ENCODE results near the gene KIAA1217.

Gene KIAA1217

DNA sequence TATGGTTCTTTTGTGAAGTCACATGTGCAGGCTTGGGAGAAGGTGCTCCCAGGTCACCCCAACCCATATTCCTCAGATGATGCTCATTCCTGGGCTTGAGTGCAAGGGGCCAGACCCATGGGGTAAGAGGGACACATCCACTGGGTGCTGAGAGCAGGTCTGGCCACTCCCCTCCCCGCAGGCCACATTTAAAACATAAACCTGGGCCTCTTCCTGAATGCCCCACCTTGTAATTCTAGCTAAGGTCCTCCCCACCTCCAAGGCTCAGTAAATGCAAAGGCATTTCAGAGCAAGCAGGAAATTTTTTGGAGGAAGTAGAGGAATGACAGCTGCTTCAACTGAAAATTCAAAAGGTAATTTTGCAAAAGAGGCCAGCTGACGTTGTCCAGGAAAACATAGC, 342.2 kb downstream of the KIAA1217 start:
- Histone ChIP-seq H3K9me2 (replicated peaks; ENCODE audit: low read depth, low read length) (no peaks in the 10 kb centered on the region), H3F3A (ENCODE audit: low read depth) (no peaks in the 10 kb centered on the region), H2AFZ (ENCODE audit: low read length) (no peak overlapping the region), H4K20me1 (ENCODE audit: insufficient read depth, low read length, poor library complexity, severe bottlenecking) (no peaks in the 10 kb centered on the region), H3K9me3 (ENCODE audit: insufficient read depth, low read depth, low read length) (no peaks in the 10 kb centered on the region), H3K27me3 (ENCODE audit: insufficient read depth, low read length, poor library complexity, severe bottlenecking) (no peaks in the 10 kb centered on the region), H3K4me2 (ENCODE audit: low read depth, low read length, poor library complexity, severe bottlenecking) (no peak overlapping the region), H3K36me3 (ENCODE audit: insufficient read depth, low read length) (no peaks in the 10 kb centered on the region), H3K9ac (ENCODE audit: low read depth, low read length, poor library complexity, severe bottlenecking) (no peak overlapping the region), H3K4me3 (ENCODE audit: low read length, poor library complexity, severe bottlenecking) (no peak overlapping the region), H3K4me1 (ENCODE audit: insufficient read depth, low read length, poor library complexity, severe bottlenecking) (peaks cover 3% of the 10 kb centered on the region), H3K79me2 (ENCODE audit: insufficient read depth, low read length) (no peaks in the 10 kb centered on the region)
- TF ChIP-seq, protein P1, sequence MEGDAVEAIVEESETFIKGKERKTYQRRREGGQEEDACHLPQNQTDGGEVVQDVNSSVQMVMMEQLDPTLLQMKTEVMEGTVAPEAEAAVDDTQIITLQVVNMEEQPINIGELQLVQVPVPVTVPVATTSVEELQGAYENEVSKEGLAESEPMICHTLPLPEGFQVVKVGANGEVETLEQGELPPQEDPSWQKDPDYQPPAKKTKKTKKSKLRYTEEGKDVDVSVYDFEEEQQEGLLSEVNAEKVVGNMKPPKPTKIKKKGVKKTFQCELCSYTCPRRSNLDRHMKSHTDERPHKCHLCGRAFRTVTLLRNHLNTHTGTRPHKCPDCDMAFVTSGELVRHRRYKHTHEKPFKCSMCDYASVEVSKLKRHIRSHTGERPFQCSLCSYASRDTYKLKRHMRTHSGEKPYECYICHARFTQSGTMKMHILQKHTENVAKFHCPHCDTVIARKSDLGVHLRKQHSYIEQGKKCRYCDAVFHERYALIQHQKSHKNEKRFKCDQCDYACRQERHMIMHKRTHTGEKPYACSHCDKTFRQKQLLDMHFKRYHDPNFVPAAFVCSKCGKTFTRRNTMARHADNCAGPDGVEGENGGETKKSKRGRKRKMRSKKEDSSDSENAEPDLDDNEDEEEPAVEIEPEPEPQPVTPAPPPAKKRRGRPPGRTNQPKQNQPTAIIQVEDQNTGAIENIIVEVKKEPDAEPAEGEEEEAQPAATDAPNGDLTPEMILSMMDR (conservative IDR thresholded peaks at IDR 0.05; ENCODE audit: low read length) = no peak
- no peak for TF ChIP-seq EZH2phosphoT487 (IDR thresholded peaks at IDR 0.05; ENCODE audit: borderline replicate concordance)

DNA sequence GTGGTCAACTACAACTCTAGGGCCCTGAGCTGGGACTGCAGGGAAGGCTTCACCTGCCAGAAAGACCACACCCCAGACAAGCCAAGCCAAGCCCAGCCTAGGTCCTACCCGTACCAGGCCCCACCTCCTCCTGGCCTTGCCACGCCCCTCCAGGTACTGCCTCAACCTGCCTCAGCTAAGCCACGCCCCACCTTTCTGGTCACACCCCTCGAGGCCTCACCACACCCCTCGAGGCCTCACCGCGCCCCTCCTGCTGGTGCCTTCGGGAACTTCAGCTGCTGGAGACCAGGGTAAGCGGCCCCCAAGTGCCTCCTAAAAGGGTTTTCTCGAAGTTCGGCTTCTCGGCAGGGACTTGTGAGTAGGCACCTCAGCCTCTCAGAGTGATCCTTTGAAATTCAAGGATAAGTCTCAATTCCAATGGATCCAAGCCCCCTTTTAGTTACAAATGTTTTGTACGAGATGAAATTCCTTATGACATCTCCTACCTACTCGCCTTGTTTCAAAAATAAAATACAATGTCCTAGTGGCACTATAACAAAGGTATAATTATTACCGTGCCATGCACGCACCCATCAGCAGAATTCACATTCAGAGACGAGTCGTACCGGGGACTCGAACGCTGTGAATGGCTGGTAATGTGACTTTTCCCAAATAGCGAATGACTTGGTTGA, 343.5 kb downstream of the KIAA1217 start:
- no peaks in the 10 kb centered on the region for H3K79me2 ChIP-seq (ENCODE audit: insufficient read depth, low read length)
- no peak overlapping the region for H3K4me3 ChIP-seq (ENCODE audit: low read length, poor library complexity, severe bottlenecking)
- no peaks in the 10 kb centered on the region for H3K36me3 ChIP-seq (ENCODE audit: insufficient read depth, low read length)
- peaks cover 9% of the 10 kb centered on the region for H3K4me1 ChIP-seq (ENCODE audit: insufficient read depth, low read length, poor library complexity, severe bottlenecking)
- no peaks in the 10 kb centered on the region for H3K9me2 ChIP-seq (replicated peaks; ENCODE audit: low read depth, low read length)
- no peak overlapping the region for H2AFZ ChIP-seq (ENCODE audit: low read length)
- TF ChIP-seq EZH2phosphoT487 (IDR thresholded peaks at IDR 0.05; ENCODE audit: borderline replicate concordance) = no peak
- TF ChIP-seq, protein P1 (conservative IDR thresholded peaks at IDR 0.05; ENCODE audit: low read length) = peak; percentile 54
- no peaks in the 10 kb centered on the region for H4K20me1 ChIP-seq (ENCODE audit: insufficient read depth, low read length, poor library complexity, severe bottlenecking)
- no peaks in the 10 kb centered on the region for H3K27me3 ChIP-seq (ENCODE audit: insufficient read depth, low read length, poor library complexity, severe bottlenecking)
- no peak overlapping the region for H3K9ac ChIP-seq (ENCODE audit: low read depth, low read length, poor library complexity, severe bottlenecking)
- H3K4me2 ChIP-seq (ENCODE audit: low read depth, low read length, poor library complexity, severe bottlenecking) = no peak overlapping the region
- no peaks in the 10 kb centered on the region for H3K9me3 ChIP-seq (ENCODE audit: insufficient read depth, low read depth, low read length)
- H3F3A ChIP-seq (ENCODE audit: low read depth) = no peaks in the 10 kb centered on the region

DNA sequence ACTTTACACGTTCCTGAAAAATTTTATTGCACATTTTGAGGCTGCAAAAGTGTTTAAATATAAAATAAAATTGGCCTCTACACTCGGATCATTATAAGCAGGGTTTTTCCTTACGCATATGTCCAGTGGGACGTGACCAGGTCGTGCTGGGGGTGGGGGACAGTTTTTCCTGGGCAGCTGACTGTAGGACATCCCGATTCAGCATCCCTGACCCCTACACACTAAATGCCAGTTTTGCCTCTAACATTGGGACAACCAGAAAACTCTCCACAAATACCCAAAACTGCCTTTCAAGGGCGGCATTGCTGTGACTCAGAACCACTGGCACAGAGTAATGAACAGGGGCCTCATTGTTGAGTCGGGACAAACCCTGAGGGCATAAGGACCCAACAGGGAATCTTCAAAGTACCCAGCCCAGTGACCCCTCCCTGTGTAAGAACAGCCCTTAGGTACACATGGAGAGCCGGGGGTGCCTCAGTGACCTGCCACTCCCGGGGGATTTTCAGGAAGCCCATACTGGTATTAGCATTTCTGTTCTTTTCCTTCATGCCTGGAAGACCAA, 344.2 kb downstream of the KIAA1217 start:
- Histone ChIP-seq H3K9ac (ENCODE audit: low read depth, low read length, poor library complexity, severe bottlenecking) (no peak overlapping the region), H3K4me3 (ENCODE audit: low read length, poor library complexity, severe bottlenecking) (no peak overlapping the region), H2AFZ (ENCODE audit: low read length) (no peak overlapping the region), H3K4me1 (ENCODE audit: insufficient read depth, low read length, poor library complexity, severe bottlenecking) (peaks cover 9% of the 10 kb centered on the region), H3K79me2 (ENCODE audit: insufficient read depth, low read length) (no peaks in the 10 kb centered on the region), H3F3A (ENCODE audit: low read depth) (no peaks in the 10 kb centered on the region), H3K27me3 (ENCODE audit: insufficient read depth, low read length, poor library complexity, severe bottlenecking) (no peaks in the 10 kb centered on the region), H4K20me1 (ENCODE audit: insufficient read depth, low read length, poor library complexity, severe bottlenecking) (no peaks in the 10 kb centered on the region), H3K36me3 (ENCODE audit: insufficient read depth, low read length) (no peaks in the 10 kb centered on the region), H3K9me2 (replicated peaks; ENCODE audit: low read depth, low read length) (no peaks in the 10 kb centered on the region), H3K9me3 (ENCODE audit: insufficient read depth, low read depth, low read length) (no peaks in the 10 kb centered on the region), H3K4me2 (ENCODE audit: low read depth, low read length, poor library complexity, severe bottlenecking) (no peak overlapping the region)
- TF ChIP-seq, protein P1 (conservative IDR thresholded peaks at IDR 0.05; ENCODE audit: low read length) = no peak
- no peak for TF ChIP-seq EZH2phosphoT487 (IDR thresholded peaks at IDR 0.05; ENCODE audit: borderline replicate concordance)
